PFSK-1 (cell line): ENCODE data around the gene GPC6.

Experiments
- POLR2AphosphoS5 ChIP-seq: IDR thresholded peaks from 2 replicates; pipeline ENCODE4 v1.6.1; 2012; ENCODE audit warnings: low read depth, mild to moderate bottlenecking, control low read depth, low read length, moderate library complexity
- REST ChIP-seq, 2 experiments: IDR thresholded peaks; 2 replicates each; pipeline versions ENCODE4 v1.6.1 to v1.8.0; 2011 to 2012; ENCODE audit warnings: low read depth in 2 of 2, low read length in 2 of 2, control low read depth in 1 of 2, inconsistent platforms in 1 of 2, mild to moderate bottlenecking in 1 of 2, moderate library complexity in 1 of 2; ENCODE audit not compliant: insufficient read depth in 1 of 2
- SIN3A ChIP-seq: IDR thresholded peaks from 2 replicates; pipeline ENCODE4 v1.6.1; 2012; ENCODE audit warnings: mild to moderate bottlenecking, low read length, moderate library complexity, borderline replicate concordance; ENCODE audit not compliant: insufficient read depth

- TF ChIP-seq REST (IDR thresholded peaks at IDR 0.05; ENCODE audit: insufficient read depth in 1 of 2, low read depth in 2 of 2, low read length in 2 of 2) (no peak), POLR2AphosphoS5 (no peak), SIN3A (no peak)
Measured at GRCh38 chr13:93235258-93236015, 8.8 kb downstream of the GPC6 start.
